PC-9 (cell line): ENCODE measurements around the gene CNTNAP2.

Source experiments
- CTCF ChIP-seq: fragments of 200-600 bp; sonication (generic); conservative IDR thresholded peaks from 2 replicates; pipeline ENCODE4 v1.6.1; 2017; ENCODE audit warnings: mixed run types, antibody characterized with exemption, mild to moderate bottlenecking, moderate library complexity
- EZH2 ChIP-seq: fragments of 200-600 bp; sonication (generic); IDR thresholded peaks from 2 replicates; pipeline ENCODE4 v1.8.0; 2017; ENCODE audit warnings: antibody characterized with exemption, low read depth

- TF ChIP-seq CTCF: no peak
- TF ChIP-seq EZH2: no peak
Measured at GRCh38 chr7:146735992-146736391, 619.4 kb downstream of the CNTNAP2 start.
